Left lung (tissue), 10 donors: ENCODE results near the gene FBXO42. TPM values are rescaled to one million over a fixed set of nuclear protein-coding genes. Genes with fewer than 3 reads are reported as not detected.
"Not testable (repeated sequence)": the region's sequence is repeated elsewhere in the genome, so short reads cannot be mapped to it uniquely, and the experiment has no call there.

Experiments
- ATAC-seq: fragments of 200-7000 bp; cut with Tn5 transposase; one replicate; pipeline ENCODE4 v1.9.1; 2020; ENCODE audit warnings: moderate library complexity
- DNase-seq, 4 donors: peaks; one replicate each; pipeline ENCODE4 v3.0.0-alpha.2; 2013 to 2020
- H3K27ac ChIP-seq, 2 donors: fragments of 200-600 bp; sonication (generic) in 1 of 2; one replicate each; pipeline versions ENCODE4 v1.5.0 to v1.8.0; 2020 to 2021
- H3K27me3 ChIP-seq, 2 donors: fragments of 200-600 bp; sonication (generic) in 1 of 2; one replicate each; pipeline versions ENCODE4 v1.5.0 to v1.8.0; 2020 to 2021
- H3K36me3 ChIP-seq, 2 donors: fragments of 200-600 bp; sonication (generic) in 1 of 2; one replicate each; pipeline versions ENCODE4 v1.5.0 to v1.8.0; 2020 to 2021
- H3K4me1 ChIP-seq, 2 donors: fragments of 200-600 bp; one replicate each; pipeline ENCODE4 v1.8.0; 2021
- H3K4me3 ChIP-seq, 2 donors: fragments of 200-600 bp; sonication (generic) in 1 of 2; one replicate each; pipeline versions ENCODE4 v1.5.0 to v1.8.0; 2020 to 2021; ENCODE audit warnings: mild to moderate bottlenecking in 1 of 2
- H3K9me3 ChIP-seq, 2 donors: fragments of 200-600 bp; sonication (generic) in 1 of 2; one replicate each; pipeline versions ENCODE4 v1.5.0 to v1.8.0; 2020 to 2021
- CTCF ChIP-seq, 2 donors: fragments of 200-600 bp; sonication (generic) in 1 of 2; IDR thresholded peaks; one replicate each; pipeline versions ENCODE4 v1.5.0 to v1.8.0; 2021; ENCODE audit warnings: antibody characterized with exemption in 2 of 2
- intact Hi-C, 2 donors: fragments of 100-400 bp; cut with DNase I; formaldehyde crosslinking; loops; one replicate each; pipeline versions ENCODE4 v1.11.2 to v1.14.2; 2022
- polyA plus RNA-seq, 6 donors: library from polyadenylated mRNA; unstranded; fragments of 120-200 nt; gene quantifications; one replicate each; pipeline ENCODE4 v1.2.1, GENCODE V29; 2013; ENCODE audit not compliant: insufficient read length in 6 of 6
- total RNA-seq, 2 donors: library from RNA; stranded (reverse); fragmentation: NEBNext Ultra II Directional; extraction: Animal tissue kit (Norgen Biotek cat#: 25700); gene quantifications; one replicate each; pipeline ENCODE4 v1.2.1, GENCODE V29; 2021
- donor health status: DM: no; HTN: yes; CAD: no.
- donor health status: DM: no; HTN: no; CAD: no.

The FBXO42 gene
- total and polyA plus RNA-seq, 8 donors = 18.8 to 22.4 (median 21.1) TPM

DNA sequence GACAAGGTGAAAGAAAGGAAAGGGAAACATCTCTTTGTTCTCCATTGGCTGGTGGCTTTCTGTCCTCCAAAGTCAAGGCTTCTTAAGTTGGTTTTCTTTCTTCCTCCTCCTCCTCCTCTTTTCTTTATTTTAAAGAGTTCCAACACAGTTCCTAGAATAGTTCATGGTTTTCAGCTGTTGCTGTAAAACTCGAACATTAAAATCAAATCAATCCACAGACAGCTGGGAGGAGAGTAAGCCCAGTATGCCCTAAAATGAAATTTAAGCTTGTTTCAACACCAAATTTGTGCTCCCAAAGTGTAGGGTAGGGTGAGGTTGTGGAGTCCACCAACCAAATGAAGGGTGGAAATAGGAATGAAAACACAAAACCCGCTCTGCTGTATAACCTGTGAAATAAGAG, 104.8 kb downstream of the FBXO42 start:
- ATAC-seq = no peak
- Histone ChIP-seq H3K4me3 (no peak overlapping the region), H3K27ac (no peak overlapping the region), H3K36me3 (peaks cover 0 to 32% of the 10 kb centered on the region in 2 donors), H3K9me3 (no peaks in the 10 kb centered on the region), H3K4me1 (peaks cover 17 to 34% of the 10 kb centered on the region in 2 donors), H3K27me3 (no peaks in the 10 kb centered on the region)
- no peak for TF ChIP-seq CTCF (IDR thresholded peaks at IDR 0.05)
- intact Hi-C loops = no loop called here
- no peak for DNase-seq

DNA sequence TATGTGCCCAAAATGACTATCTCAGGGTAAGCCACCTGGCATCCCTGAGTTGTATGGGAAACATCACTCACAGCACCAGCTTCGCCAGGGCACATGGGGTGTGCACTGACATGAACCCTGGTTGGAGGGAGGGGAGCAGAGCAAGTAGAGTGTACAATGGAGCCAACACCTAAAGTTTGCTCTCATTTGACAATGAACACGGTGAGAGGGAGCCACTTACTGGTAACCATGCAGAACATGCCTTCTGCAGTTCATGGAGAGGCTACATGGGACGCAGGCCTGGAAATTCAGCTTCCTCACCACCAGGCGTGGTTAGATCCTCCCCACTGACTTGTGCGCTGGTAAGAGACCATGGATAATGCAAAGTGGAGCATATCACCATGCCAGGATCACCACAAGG, 105.3 kb downstream of the FBXO42 start:
- Histone ChIP-seq H3K9me3 (no peaks in the 10 kb centered on the region), H3K4me1 (peaks cover 17 to 34% of the 10 kb centered on the region in 2 donors), H3K4me3 (no peak overlapping the region), H3K36me3 (peaks cover 0 to 27% of the 10 kb centered on the region in 2 donors), H3K27ac (no peak overlapping the region), H3K27me3 (no peaks in the 10 kb centered on the region)
- DNase-seq (no peak), ATAC-seq (no peak)
- intact Hi-C loops = no loop called here
- no peak for TF ChIP-seq CTCF (IDR thresholded peaks at IDR 0.05)

DNA sequence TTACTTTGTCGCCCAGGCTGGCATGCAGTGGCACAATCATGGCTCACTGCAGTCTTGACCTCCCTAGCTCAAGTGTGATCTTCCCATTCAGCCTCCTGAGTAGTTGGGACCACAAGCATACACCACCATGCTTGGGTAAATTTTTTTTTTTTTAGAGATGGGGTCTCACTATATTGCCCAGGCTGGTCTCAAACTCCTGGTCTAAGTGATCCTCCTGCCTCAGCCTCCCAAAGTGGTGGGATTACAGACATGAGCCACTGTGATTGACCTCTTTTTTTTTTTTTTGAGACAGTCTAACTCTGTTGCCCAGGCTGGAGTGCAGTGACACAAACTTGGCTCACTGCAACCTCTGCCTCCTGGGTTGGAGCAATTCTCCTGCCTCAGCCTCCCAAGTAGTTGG, 106.0 kb downstream of the FBXO42 start:
- H3K9me3 ChIP-seq, intact Hi-C loops, ATAC-seq, DNase-seq, H3K4me3 ChIP-seq, H3K27ac ChIP-seq, H3K27me3 ChIP-seq: not testable (repeated sequence)
- peaks cover 0 to 20% of the 10 kb centered on the region in 2 donors for H3K36me3 ChIP-seq
- H3K4me1 ChIP-seq = peaks cover 17 to 34% of the 10 kb centered on the region in 2 donors

GRCh38 chr1:16245476-16246196, 106.6 kb downstream of the FBXO42 start:
- Histone ChIP-seq H3K36me3 (peaks cover 0 to 14% of the 10 kb centered on the region in 2 donors), H3K27ac (no peak overlapping the region), H3K27me3 (no peaks in the 10 kb centered on the region), H3K4me1 (peaks cover 17 to 34% of the 10 kb centered on the region in 2 donors), H3K4me3 (no peak overlapping the region), H3K9me3 (no peaks in the 10 kb centered on the region)
- intact Hi-C loops = no loop called here
- TF ChIP-seq CTCF (IDR thresholded peaks at IDR 0.05) = no peak
- DNase-seq (no peak), ATAC-seq (no peak)

DNA sequence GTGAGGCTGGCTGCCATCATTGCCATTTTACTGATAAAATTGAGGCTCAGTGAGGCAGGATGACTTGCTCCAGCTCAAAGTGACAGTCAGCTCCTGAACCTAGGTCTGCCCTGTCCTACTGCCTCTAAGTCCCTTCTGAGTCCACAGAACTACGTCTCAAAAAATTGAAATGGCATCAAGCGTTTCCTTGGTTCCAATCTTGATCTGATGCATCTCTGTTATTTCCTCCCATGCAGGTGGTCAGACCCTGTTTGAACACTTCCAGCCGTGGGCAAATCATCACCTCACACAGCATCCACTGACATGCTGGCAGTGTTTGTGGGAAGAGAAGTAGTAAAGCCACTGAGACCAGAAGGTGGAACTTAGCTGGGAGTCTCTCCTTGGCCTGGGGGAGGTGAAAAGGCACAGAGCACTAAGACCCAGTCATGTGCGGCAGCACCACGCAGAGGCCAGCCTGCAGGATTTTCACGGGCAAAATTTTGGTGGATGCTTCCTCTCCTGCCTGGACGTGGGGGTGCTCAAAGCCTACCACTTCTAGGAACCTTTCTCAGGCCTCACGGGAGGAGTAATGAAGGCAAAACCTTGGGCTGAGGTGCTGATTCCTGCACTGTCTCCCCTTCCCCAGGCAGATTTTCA, 107.5 kb downstream of the FBXO42 start:
- Histone ChIP-seq H3K4me1 (peaks cover 17 to 26% of the 10 kb centered on the region in 2 donors), H3K27ac (no peak overlapping the region), H3K4me3 (no peak overlapping the region), H3K9me3 (no peaks in the 10 kb centered on the region), H3K36me3 (peaks cover 0 to 9% of the 10 kb centered on the region in 2 donors), H3K27me3 (no peaks in the 10 kb centered on the region)
- intact Hi-C loops = loop anchor here in 1 of 2 donors (5.0 kb wide), 2 partner anchors 57 to 172 kb away; partner anchors contain the start of gene FAM131C
- DNase-seq (no peak), ATAC-seq (no peak)
- TF ChIP-seq CTCF (IDR thresholded peaks at IDR 0.05) = no peak
